ENCODE measurements around the gene WSB1.
"Not testable (repeated sequence)": the region's sequence is repeated elsewhere in the genome, so short reads cannot be mapped to it uniquely, and the experiment has no call there.

The WSB1 gene

DNA sequence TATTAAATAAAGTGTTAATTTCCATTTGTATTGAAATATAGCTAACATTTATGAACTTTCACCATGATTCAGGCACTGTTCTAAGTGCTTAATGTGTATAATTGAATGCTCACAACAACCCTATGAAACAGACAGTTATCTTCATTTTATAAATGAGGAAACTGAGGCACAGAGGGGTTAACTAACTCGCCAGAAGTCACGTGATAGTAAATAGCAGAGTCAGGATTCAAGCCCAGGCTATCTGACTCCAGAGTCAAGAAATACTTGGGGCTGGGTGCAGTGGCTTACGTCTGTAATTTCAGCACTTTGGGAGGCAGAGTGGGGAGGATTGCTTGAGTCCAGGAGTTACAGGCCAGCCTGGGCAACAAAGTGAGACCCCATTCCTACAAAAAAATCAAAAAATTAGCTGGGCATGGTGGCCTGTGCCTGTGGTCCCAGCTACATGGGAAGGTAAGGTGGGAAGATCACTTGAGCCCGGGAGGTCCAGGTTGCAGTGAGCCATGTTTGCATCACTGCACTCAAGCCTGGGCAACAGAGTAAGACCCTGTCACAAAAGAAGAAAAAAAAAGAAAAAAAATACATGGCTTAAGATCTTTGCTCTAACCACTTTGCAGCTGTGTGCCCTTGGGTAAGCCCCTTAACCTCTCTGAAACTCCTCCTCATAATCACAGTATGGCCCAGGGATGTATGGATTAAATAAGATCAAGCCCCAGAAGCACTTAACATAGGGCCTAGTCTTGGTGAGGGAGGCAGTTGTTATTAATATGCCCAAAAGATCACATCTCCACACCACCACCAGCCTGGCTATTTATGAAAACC, 29.0 kb downstream of the WSB1 start:
- DNase-seq = no peak
- Histone ChIP-seq H3K27ac (ENCODE audit: insufficient read depth, low read length, poor library complexity, severe bottlenecking) (no peak overlapping the region), H3K4me3 (ENCODE audit: insufficient read depth, low read depth, low read length, poor library complexity, severe bottlenecking) (no peak overlapping the region)

GRCh38 chr17:27323538-27324215, 29.8 kb downstream of the WSB1 start:
- no peak for DNase-seq
- no peaks in the 10 kb centered on the region for H3K36me3 ChIP-seq (ENCODE audit: control insufficient read depth, insufficient read depth, low read length)
- H3K27ac ChIP-seq (ENCODE audit: insufficient read depth, low read length, poor library complexity, severe bottlenecking) = no peak overlapping the region
- no peaks in the 10 kb centered on the region for H3K27me3 ChIP-seq (replicated peaks; ENCODE audit: control insufficient read depth, insufficient read depth, low read length, poor library complexity, severe bottlenecking)
- H3K9me3 ChIP-seq (ENCODE audit: control insufficient read depth, low read length) = no peaks in the 10 kb centered on the region
- no peak overlapping the region for H3K4me3 ChIP-seq (ENCODE audit: insufficient read depth, low read depth, low read length, poor library complexity, severe bottlenecking)
- H3K4me1 ChIP-seq (ENCODE audit: control insufficient read depth, insufficient read depth, low read length, poor library complexity, severe bottlenecking) = no peaks in the 10 kb centered on the region

More for the DNA sequence above, 29.0 kb downstream of the WSB1 start:
- Histone ChIP-seq H3K4me1 (ENCODE audit: control insufficient read depth, insufficient read depth, low read length, poor library complexity, severe bottlenecking) (no peaks in the 10 kb centered on the region), H3K36me3 (ENCODE audit: control insufficient read depth, insufficient read depth, low read length) (no peaks in the 10 kb centered on the region), H3K9me3 (ENCODE audit: control insufficient read depth, low read length) (no peaks in the 10 kb centered on the region), H3K27me3 (replicated peaks; ENCODE audit: control insufficient read depth, insufficient read depth, low read length, poor library complexity, severe bottlenecking) (no peaks in the 10 kb centered on the region)

- no peak for DNase-seq
- H3K27ac ChIP-seq (ENCODE audit: insufficient read depth, low read length, poor library complexity, severe bottlenecking) = no peak overlapping the region
- H3K36me3 ChIP-seq (ENCODE audit: control insufficient read depth, insufficient read depth, low read length) = no peaks in the 10 kb centered on the region
- H3K4me3 ChIP-seq (ENCODE audit: insufficient read depth, low read depth, low read length, poor library complexity, severe bottlenecking) = no peak overlapping the region
- H3K9me3 ChIP-seq (ENCODE audit: control insufficient read depth, low read length) = no peaks in the 10 kb centered on the region
- H3K4me1 ChIP-seq (ENCODE audit: control insufficient read depth, insufficient read depth, low read length, poor library complexity, severe bottlenecking) = no peaks in the 10 kb centered on the region
- H3K27me3 ChIP-seq (replicated peaks; ENCODE audit: control insufficient read depth, insufficient read depth, low read length, poor library complexity, severe bottlenecking) = no peaks in the 10 kb centered on the region
Observed at GRCh38 chr17:27324771-27325339, 30.9 kb downstream of the WSB1 start.

GRCh38 chr17:27326051-27326450, 32.1 kb downstream of the WSB1 start:
- Histone ChIP-seq H3K9me3 (ENCODE audit: control insufficient read depth, low read length) (no peaks in the 10 kb centered on the region), H3K27ac (ENCODE audit: insufficient read depth, low read length, poor library complexity, severe bottlenecking) (no peak overlapping the region), H3K4me3 (ENCODE audit: insufficient read depth, low read depth, low read length, poor library complexity, severe bottlenecking) (no peak overlapping the region), H3K36me3 (ENCODE audit: control insufficient read depth, insufficient read depth, low read length) (no peaks in the 10 kb centered on the region), H3K27me3 (replicated peaks; ENCODE audit: control insufficient read depth, insufficient read depth, low read length, poor library complexity, severe bottlenecking) (no peaks in the 10 kb centered on the region), H3K4me1 (ENCODE audit: control insufficient read depth, insufficient read depth, low read length, poor library complexity, severe bottlenecking) (no peaks in the 10 kb centered on the region)
- no peak for DNase-seq

GRCh38 chr17:27326585-27326984, 32.7 kb downstream of the WSB1 start:
- H3K27me3 ChIP-seq (replicated peaks; ENCODE audit: control insufficient read depth, insufficient read depth, low read length, poor library complexity, severe bottlenecking) = no peaks in the 10 kb centered on the region
- H3K4me3 ChIP-seq (ENCODE audit: insufficient read depth, low read depth, low read length, poor library complexity, severe bottlenecking) = no peak overlapping the region
- H3K36me3 ChIP-seq (ENCODE audit: control insufficient read depth, insufficient read depth, low read length) = no peaks in the 10 kb centered on the region
- no peak for DNase-seq
- H3K9me3 ChIP-seq (ENCODE audit: control insufficient read depth, low read length) = no peaks in the 10 kb centered on the region
- no peaks in the 10 kb centered on the region for H3K4me1 ChIP-seq (ENCODE audit: control insufficient read depth, insufficient read depth, low read length, poor library complexity, severe bottlenecking)
- H3K27ac ChIP-seq (ENCODE audit: insufficient read depth, low read length, poor library complexity, severe bottlenecking) = no peak overlapping the region

GRCh38 chr17:27327397-27327796, 33.5 kb downstream of the WSB1 start:
- no peak for DNase-seq
- Histone ChIP-seq H3K4me3 (ENCODE audit: insufficient read depth, low read depth, low read length, poor library complexity, severe bottlenecking) (no peak overlapping the region), H3K9me3 (ENCODE audit: control insufficient read depth, low read length) (no peaks in the 10 kb centered on the region), H3K27ac (ENCODE audit: insufficient read depth, low read length, poor library complexity, severe bottlenecking) (no peak overlapping the region), H3K36me3 (ENCODE audit: control insufficient read depth, insufficient read depth, low read length) (no peaks in the 10 kb centered on the region), H3K27me3 (replicated peaks; ENCODE audit: control insufficient read depth, insufficient read depth, low read length, poor library complexity, severe bottlenecking) (no peaks in the 10 kb centered on the region), H3K4me1 (ENCODE audit: control insufficient read depth, insufficient read depth, low read length, poor library complexity, severe bottlenecking) (peaks cover 5% of the 10 kb centered on the region)

DNA sequence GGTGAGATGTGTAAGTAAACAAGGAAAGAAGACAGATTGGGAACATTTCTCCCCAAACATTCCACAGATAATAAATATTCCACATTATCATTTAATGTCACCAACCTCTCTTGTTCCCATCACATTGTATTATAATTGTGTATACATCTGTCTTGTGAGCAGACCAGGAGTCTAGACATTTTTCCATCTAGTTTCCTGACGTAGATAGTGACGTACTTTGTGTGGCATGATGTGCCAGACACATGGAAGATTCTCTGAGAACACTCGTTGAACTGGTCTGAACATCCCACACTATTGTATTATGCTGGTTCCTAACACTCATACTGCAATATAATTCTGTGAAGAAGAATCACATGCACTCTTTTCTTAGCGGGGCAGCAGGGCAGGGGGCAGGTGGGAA, 34.0 kb downstream of the WSB1 start:
- no peak for DNase-seq
- Histone ChIP-seq H3K27ac (ENCODE audit: insufficient read depth, low read length, poor library complexity, severe bottlenecking) (no peak overlapping the region), H3K4me3 (ENCODE audit: insufficient read depth, low read depth, low read length, poor library complexity, severe bottlenecking) (no peak overlapping the region), H3K27me3 (replicated peaks; ENCODE audit: control insufficient read depth, insufficient read depth, low read length, poor library complexity, severe bottlenecking) (no peaks in the 10 kb centered on the region), H3K9me3 (ENCODE audit: control insufficient read depth, low read length) (no peaks in the 10 kb centered on the region), H3K36me3 (ENCODE audit: control insufficient read depth, insufficient read depth, low read length) (no peaks in the 10 kb centered on the region), H3K4me1 (ENCODE audit: control insufficient read depth, insufficient read depth, low read length, poor library complexity, severe bottlenecking) (peaks cover 5% of the 10 kb centered on the region)

DNA sequence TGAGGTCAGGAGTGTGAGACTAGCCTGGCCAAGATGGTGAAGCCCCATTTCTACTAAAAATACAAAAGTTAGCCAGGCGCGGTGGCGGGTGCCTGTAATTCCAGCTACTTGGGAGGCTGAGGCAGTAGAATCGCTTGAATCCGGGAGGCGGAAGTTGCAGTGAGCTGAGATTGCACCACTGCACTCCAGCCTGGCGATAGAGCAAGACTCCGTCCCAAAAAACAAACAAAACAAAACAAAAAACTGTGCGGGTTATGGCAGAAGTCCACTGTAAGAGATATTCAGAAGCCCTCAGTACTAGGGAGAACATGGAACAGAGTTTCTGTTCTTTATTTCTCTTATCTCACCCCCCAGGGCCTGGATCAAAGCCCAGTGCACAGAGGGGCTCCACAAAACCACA, 34.8 kb downstream of the WSB1 start:
- not testable (repeated sequence) for H3K27ac ChIP-seq (ENCODE audit: insufficient read depth, low read length, poor library complexity, severe bottlenecking); H3K27me3 ChIP-seq (replicated peaks; ENCODE audit: control insufficient read depth, insufficient read depth, low read length, poor library complexity, severe bottlenecking); DNase-seq; H3K36me3 ChIP-seq (ENCODE audit: control insufficient read depth, insufficient read depth, low read length); H3K4me3 ChIP-seq (ENCODE audit: insufficient read depth, low read depth, low read length, poor library complexity, severe bottlenecking); H3K9me3 ChIP-seq (ENCODE audit: control insufficient read depth, low read length)
- peaks cover 12% of the 10 kb centered on the region for H3K4me1 ChIP-seq (ENCODE audit: control insufficient read depth, insufficient read depth, low read length, poor library complexity, severe bottlenecking)

- no peak overlapping the region for H3K4me3 ChIP-seq (ENCODE audit: insufficient read depth, low read depth, low read length, poor library complexity, severe bottlenecking)
- H3K9me3 ChIP-seq (ENCODE audit: control insufficient read depth, low read length) = no peaks in the 10 kb centered on the region
- no peaks in the 10 kb centered on the region for H3K36me3 ChIP-seq (ENCODE audit: control insufficient read depth, insufficient read depth, low read length)
- no peak overlapping the region for H3K27ac ChIP-seq (ENCODE audit: insufficient read depth, low read length, poor library complexity, severe bottlenecking)
- DNase-seq = no peak
- H3K27me3 ChIP-seq (replicated peaks; ENCODE audit: control insufficient read depth, insufficient read depth, low read length, poor library complexity, severe bottlenecking) = no peaks in the 10 kb centered on the region
- H3K4me1 ChIP-seq (ENCODE audit: control insufficient read depth, insufficient read depth, low read length, poor library complexity, severe bottlenecking) = peaks cover 12% of the 10 kb centered on the region
Observed at GRCh38 chr17:27329146-27329805, 35.4 kb downstream of the WSB1 start.

- peak overlapping the region; percentile 62 for H3K27ac ChIP-seq (ENCODE audit: insufficient read depth, low read length, poor library complexity, severe bottlenecking)
- no peaks in the 10 kb centered on the region for H3K9me3 ChIP-seq (ENCODE audit: control insufficient read depth, low read length)
- no peak overlapping the region for H3K4me3 ChIP-seq (ENCODE audit: insufficient read depth, low read depth, low read length, poor library complexity, severe bottlenecking)
- H3K36me3 ChIP-seq (ENCODE audit: control insufficient read depth, insufficient read depth, low read length) = no peaks in the 10 kb centered on the region
- no peak for DNase-seq
- H3K4me1 ChIP-seq (ENCODE audit: control insufficient read depth, insufficient read depth, low read length, poor library complexity, severe bottlenecking) = peaks cover 12% of the 10 kb centered on the region
- H3K27me3 ChIP-seq (replicated peaks; ENCODE audit: control insufficient read depth, insufficient read depth, low read length, poor library complexity, severe bottlenecking) = no peaks in the 10 kb centered on the region
Observed at GRCh38 chr17:27332047-27332393, 38.1 kb downstream of the WSB1 start.

All from effector memory CD4-positive, alpha-beta T cell (primary cell).